ENCODE data around the gene CD1D.

DNA sequence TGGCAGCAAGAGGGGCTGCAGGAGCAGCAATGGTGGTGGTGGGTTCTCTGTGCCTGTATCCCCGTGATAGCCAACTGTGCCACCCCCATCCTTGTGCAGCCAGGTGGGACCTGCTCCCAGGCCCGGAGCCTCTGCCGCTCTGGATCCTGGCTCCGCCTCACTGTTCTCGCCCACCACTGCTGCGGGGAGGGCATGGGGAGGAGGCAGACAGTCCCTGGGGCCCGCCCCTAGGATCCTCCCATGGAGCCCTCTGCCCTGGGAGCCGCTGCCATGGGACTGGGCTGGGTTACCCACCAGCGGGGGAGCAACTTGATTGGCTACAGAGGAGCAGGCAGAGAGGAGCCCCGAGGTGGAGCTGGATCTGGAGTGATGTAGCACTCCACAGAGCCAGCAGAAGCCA, 31.6 kb downstream of the CD1D start:
- TF ChIP-seq CTCF (conservative IDR thresholded peaks at IDR 0.05) (no peak), ZFX (IDR thresholded peaks at IDR 0.05) (no peak)

All from C4-2B (cell line).